Ishikawa (cell line): ENCODE measurements around the gene TMEM62.

Experiments
- CEBPB ChIP-seq: IDR thresholded peaks from 2 replicates; pipeline ENCODE4 v1.6.1; 2012
- EP300 ChIP-seq: IDR thresholded peaks from 2 replicates; pipeline ENCODE4 v1.6.1; 2012; ENCODE audit warnings: borderline replicate concordance
- FOXM1 ChIP-seq: IDR thresholded peaks from 2 replicates; pipeline ENCODE4 v1.6.1; 2012; ENCODE audit warnings: low read depth, borderline replicate concordance
- MAX ChIP-seq: IDR thresholded peaks from 2 replicates; pipeline ENCODE4 v1.6.1; 2012
- REST ChIP-seq: IDR thresholded peaks from 2 replicates; pipeline ENCODE4 v1.6.1; 2012; ENCODE audit warnings: low read depth, mild to moderate bottlenecking

GRCh38 chr15:43103907-43104306 is 29.5 kb upstream of the TMEM62 start:
- TF ChIP-seq MAX (no peak), REST (no peak), EP300 (no peak), FOXM1 (no peak), CEBPB (no peak)
